Neutrophil (primary cell): Measurements from ENCODE around the gene NR3C2.

Experiments
- H3K27ac ChIP-seq: fragments of 200-600 bp; sonication (generic); 2 replicates; pipeline ENCODE4 v1.5.1; 2016; ENCODE audit warnings: mild to moderate bottlenecking, moderate library complexity
- H3K27me3 ChIP-seq: fragments of 200-600 bp; sonication (generic); 2 replicates; pipeline ENCODE4 v1.6.0; 2016; ENCODE audit warnings: mild to moderate bottlenecking
- H3K36me3 ChIP-seq: fragments of 200-600 bp; sonication (generic); 2 replicates; pipeline ENCODE4 v1.5.1; 2017
- H3K4me1 ChIP-seq, 2 experiments: fragments of 200-600 bp in 1 of 2; sonication (generic) in 1 of 2; 1 replicate in 1 of 2; 2 replicates in 1 of 2; pipeline versions ENCODE4 v1.5.1 to v1.6.1; 2013 to 2016; ENCODE audit warnings: low read depth in 1 of 2, low read length in 1 of 2, mild to moderate bottlenecking in 1 of 2, moderate library complexity in 1 of 2; ENCODE audit not compliant: control insufficient read depth in 1 of 2, insufficient read depth in 1 of 2
- H3K4me3 ChIP-seq, 2 experiments: fragments of 200-600 bp in 1 of 2; sonication (generic) in 1 of 2; 1 replicate in 1 of 2; 2 replicates in 1 of 2; pipeline ENCODE4 v1.5.1; 2013 to 2016; ENCODE audit warnings: low read depth in 1 of 2, low read length in 1 of 2, mild to moderate bottlenecking in 1 of 2, moderate library complexity in 1 of 2
- H3K9me3 ChIP-seq: fragments of 200-600 bp; sonication (generic); 2 replicates; pipeline ENCODE4 v1.5.1; 2016
- TF ChIP-seq, protein P1 (sequence below): fragments of 200-600 bp; sonication (generic); IDR thresholded peaks from 2 replicates; pipeline ENCODE4 v1.5.1; 2016; ENCODE audit warnings: antibody characterized with exemption

The NR3C2 gene

DNA sequence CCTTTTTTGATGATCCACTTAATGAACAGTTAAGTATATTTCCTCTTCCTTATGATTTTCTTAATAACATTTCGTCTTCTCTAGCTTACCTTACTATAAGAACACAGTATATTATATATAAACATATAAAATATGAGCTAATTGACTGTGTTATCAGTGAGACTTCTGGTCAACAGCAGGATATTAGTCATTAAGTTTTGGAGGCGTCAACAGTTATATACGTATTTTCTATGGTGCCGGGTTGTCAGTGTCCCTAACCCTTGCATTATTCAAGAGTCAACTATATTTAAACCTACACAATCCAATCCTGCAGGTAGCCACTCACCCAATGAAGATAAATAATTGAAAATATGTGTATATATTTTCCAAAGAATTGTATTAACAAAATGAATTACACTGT, 88.0 kb downstream of the NR3C2 start:
- no peaks in the 10 kb centered on the region for H3K36me3 ChIP-seq
- TF ChIP-seq, protein P1, sequence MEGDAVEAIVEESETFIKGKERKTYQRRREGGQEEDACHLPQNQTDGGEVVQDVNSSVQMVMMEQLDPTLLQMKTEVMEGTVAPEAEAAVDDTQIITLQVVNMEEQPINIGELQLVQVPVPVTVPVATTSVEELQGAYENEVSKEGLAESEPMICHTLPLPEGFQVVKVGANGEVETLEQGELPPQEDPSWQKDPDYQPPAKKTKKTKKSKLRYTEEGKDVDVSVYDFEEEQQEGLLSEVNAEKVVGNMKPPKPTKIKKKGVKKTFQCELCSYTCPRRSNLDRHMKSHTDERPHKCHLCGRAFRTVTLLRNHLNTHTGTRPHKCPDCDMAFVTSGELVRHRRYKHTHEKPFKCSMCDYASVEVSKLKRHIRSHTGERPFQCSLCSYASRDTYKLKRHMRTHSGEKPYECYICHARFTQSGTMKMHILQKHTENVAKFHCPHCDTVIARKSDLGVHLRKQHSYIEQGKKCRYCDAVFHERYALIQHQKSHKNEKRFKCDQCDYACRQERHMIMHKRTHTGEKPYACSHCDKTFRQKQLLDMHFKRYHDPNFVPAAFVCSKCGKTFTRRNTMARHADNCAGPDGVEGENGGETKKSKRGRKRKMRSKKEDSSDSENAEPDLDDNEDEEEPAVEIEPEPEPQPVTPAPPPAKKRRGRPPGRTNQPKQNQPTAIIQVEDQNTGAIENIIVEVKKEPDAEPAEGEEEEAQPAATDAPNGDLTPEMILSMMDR: no peak
- H3K4me1 ChIP-seq: no peaks in the 10 kb centered on the region
- H3K4me3 ChIP-seq: no peak overlapping the region
- no peak overlapping the region for H3K27ac ChIP-seq
- H3K27me3 ChIP-seq: no peaks in the 10 kb centered on the region
- no peaks in the 10 kb centered on the region for H3K9me3 ChIP-seq

DNA sequence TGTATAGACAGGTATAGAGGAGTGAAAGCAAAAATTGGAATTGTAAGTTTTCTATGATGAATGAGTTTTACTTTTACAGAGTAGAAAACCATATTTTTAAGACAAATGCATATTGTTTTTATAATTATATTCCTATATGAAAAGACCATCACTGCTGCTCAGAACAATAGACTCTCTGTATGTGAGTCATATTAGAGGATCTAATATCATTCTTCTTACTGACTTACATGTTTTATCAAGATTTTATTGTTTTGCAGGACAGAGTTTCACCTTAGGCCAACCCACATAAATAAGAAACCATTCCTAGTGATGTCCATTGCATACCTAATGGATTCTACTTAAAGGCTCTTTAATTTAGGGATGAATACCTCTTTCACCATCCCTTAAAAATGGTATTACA, 88.6 kb downstream of the NR3C2 start:
- Histone ChIP-seq H3K27ac (no peak overlapping the region), H3K4me1 (no peaks in the 10 kb centered on the region), H3K9me3 (no peaks in the 10 kb centered on the region), H3K27me3 (no peaks in the 10 kb centered on the region), H3K4me3 (no peak overlapping the region), H3K36me3 (no peaks in the 10 kb centered on the region)
- TF ChIP-seq, protein P1: no peak

DNA sequence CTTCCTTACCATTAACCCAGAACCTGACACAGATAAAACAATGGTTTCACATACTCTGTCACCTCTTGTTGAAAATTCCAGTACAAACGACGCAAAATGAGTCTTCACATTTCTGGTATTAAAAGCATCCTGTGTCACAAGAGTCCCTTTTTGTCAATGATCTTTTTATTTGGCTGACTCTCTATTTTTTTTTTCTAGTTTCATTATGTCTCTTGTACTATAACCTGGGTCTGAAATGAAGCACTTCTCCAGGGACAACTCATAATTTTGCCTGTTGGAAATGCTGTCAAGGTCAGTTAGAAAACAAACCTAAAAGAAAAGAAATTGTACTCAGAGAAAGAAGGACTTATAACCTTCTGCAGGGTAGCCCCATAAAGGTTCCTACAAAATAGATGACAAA, 93.1 kb downstream of the NR3C2 start:
- TF ChIP-seq, protein P1: no peak
- Histone ChIP-seq H3K36me3 (no peaks in the 10 kb centered on the region), H3K9me3 (no peaks in the 10 kb centered on the region), H3K27ac (no peak overlapping the region), H3K27me3 (no peaks in the 10 kb centered on the region), H3K4me3 (no peak overlapping the region), H3K4me1 (no peaks in the 10 kb centered on the region)

DNA sequence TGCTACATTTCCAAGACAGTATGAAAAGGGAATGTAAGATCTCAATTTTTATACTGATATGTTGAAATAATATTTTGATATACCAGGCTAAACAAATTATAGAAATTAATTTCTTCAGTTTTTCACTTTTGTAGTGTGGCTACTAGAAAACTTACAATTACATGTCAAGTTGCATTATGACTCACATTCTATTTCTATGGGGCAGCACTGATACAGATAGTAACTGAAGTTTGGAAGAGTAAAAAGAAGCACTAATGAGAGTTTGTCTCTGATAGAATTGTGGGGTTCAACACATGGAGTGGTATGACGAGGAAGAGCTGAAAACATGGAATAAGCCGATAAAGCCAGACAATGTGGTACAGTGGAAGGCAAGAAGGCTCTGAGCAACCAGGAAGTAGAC, 95.6 kb downstream of the NR3C2 start:
- Histone ChIP-seq H3K27ac (no peak overlapping the region), H3K4me1 (no peaks in the 10 kb centered on the region), H3K36me3 (no peaks in the 10 kb centered on the region), H3K9me3 (no peaks in the 10 kb centered on the region), H3K4me3 (no peak overlapping the region), H3K27me3 (no peaks in the 10 kb centered on the region)
- TF ChIP-seq, protein P1: no peak

DNA sequence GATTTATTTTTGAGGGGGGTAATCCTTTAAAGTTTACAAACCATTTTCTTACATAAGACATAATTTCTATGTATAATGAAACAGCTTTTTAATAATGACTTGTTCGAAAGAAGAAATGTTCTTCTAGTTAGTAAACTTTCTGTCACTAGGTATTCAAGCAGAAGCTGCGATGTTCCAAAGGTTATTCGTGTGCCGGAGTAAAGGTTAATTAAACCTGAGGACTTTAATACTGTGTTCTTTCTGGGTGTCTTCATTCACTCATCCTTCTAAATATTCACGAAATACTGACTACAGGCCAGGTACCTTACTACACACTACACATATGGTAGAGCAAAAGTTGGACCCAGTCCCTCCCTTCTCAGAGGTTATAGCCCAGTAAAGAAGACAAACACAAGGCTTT, 96.7 kb downstream of the NR3C2 start:
- Histone ChIP-seq H3K27me3 (no peaks in the 10 kb centered on the region), H3K27ac (no peak overlapping the region), H3K4me1 (no peaks in the 10 kb centered on the region), H3K9me3 (no peaks in the 10 kb centered on the region), H3K36me3 (no peaks in the 10 kb centered on the region), H3K4me3 (no peak overlapping the region)
- TF ChIP-seq, protein P1: no peak

DNA sequence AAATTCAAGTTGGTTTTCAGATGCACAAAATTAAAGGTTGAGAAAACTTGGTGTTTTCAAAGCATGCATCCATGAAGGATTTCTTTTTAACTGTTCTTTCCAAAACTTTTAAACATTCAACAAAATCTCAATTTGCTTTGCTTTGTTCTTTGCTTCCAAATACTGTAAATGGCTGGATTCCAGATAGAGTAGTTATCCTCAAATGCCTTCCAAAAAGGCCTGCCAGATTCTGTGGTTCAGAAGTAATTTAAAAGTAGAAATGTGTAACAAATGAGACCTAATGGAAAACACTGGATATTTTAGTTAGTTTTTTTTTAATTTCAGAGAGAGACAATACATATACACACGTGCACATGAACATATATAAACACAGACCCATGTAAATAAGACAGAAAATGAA, 97.3 kb downstream of the NR3C2 start:
- H3K27me3 ChIP-seq: no peaks in the 10 kb centered on the region
- H3K9me3 ChIP-seq: no peaks in the 10 kb centered on the region
- no peaks in the 10 kb centered on the region for H3K4me1 ChIP-seq
- no peak overlapping the region for H3K27ac ChIP-seq
- TF ChIP-seq, protein P1: no peak
- H3K4me3 ChIP-seq: no peak overlapping the region
- H3K36me3 ChIP-seq: no peaks in the 10 kb centered on the region
